HCEC 1CT (cell line): ENCODE measurements around the gene TATDN2.
A peak's percentile ranks its signal among the peaks of the same experiment; 100 is the strongest.
"Not testable (repeated sequence)": the region's sequence is repeated elsewhere in the genome, so short reads cannot be mapped to it uniquely, and the experiment has no call there.

ENCODE experiments used
- DNase-seq: peaks from one replicate; pipeline ENCODE4 v3.0.0-alpha.2; 2017

The TATDN2 gene

GRCh38 chr3:10235551-10235950 is 12.7 kb upstream of the TATDN2 start:
- no peak for DNase-seq

DNA sequence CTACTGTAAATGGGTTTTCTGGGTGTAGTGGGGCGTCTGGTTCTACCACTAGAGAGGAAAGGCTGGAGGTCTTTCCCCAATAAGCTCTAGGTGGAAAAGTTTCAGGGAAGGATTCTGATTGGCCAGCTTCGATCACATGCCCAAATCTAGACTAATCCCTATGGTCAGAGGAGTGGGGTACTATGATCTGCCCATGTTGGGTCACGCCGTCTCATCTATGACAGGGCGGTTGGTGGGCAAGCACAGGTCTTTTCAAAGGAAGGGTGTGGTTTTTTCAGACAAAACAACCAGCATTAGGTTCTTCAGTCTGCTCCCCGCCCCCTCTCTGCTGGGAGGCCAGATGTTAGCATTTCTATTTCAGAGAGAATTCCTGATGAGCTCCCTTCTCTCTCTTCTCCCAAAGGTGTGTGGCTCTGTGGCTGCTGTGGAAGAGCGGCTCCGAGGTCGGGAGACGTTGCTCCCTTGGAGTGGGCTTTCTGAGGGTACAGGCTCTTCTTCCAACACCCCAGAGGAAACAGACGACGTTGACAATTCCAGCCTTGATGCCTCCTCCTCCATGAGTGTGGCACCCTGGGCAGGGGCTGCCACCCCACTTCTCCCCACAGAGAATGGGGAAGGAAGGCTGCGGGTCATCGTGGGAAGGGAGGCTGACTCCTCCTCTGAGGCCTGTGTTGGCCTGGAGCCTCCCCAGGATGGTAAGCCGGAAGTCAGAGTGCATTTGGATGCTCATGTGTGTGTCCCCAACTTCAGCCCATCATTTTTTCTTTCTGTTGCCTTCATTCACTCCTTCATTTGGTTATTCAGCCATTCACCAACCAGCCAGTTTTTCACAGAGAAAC is 9.7 kb upstream of the TATDN2 start:
- DNase-seq, result no peak

DNA sequence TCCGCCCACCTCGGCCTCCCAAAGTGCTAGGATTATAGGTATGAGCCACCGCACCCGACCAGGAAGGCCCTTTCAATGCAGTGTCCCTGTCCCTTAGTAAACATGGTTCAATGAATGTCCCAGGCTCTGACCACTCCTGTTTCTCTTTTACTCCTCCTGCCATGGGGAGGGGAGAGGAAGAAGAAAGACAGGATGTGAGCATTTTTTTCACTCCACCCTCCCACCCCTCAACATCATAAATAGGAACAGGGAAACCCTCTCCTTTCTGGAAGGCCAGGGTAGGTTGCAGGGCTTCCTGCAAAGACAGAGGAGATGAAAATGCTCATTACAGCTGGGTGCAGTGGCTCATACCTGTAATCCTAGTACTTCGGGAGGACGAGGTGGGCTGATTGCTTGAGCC is 7.5 kb upstream of the TATDN2 start:
- DNase-seq, result no peak

- DNase-seq, result no peak
Measured at GRCh38 chr3:10242182-10243065, 5.8 kb upstream of the TATDN2 start.

DNA sequence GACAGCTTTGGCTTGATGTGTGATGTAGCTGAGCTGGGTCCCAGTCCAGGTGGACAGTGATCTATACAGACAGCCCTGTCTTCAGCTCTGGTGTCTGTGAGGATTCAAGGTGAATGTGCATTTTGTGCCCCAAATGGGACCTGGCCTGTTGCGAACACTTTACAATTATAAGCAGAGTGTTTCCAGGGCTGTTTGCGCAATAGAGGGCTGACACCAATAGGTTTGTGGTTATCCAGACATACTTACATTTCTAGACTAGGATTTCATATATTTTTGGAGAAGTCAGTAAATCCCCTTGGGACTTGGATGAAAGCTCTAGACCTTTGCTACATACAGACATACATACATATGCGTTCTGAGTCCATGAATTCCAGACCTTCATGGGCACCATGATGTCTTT is 4.2 kb upstream of the TATDN2 start:
- DNase-seq, result no peak

- no peak for DNase-seq
Measured at GRCh38 chr3:10245081-10245712, 3.1 kb upstream of the TATDN2 start.

DNA sequence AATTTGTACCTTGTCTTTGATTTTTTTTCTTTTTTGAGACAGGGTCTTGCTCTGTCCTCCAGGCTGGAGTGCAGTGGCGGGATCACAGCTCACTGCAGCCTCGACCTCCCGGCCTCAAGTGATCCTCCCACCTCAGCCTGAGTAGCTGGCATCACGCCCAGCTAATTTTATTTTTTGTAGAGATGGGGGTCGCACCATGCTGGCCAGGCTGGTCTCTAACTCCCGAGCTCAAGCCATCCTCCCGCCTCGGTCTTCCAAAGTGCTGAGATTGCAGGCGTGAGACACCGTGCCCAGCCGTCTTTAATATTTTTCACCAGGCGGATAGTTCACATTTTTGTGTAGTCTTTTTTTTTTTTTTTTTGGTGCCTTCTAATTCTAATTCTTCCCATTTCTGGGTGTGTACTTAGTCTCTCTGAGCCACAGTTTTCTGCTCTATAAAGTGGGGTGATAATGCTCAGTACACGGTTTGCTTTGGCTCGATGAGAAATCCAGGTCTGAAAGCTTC is 528 bp upstream of the TATDN2 start:
- DNase-seq, result no peak

DNA sequence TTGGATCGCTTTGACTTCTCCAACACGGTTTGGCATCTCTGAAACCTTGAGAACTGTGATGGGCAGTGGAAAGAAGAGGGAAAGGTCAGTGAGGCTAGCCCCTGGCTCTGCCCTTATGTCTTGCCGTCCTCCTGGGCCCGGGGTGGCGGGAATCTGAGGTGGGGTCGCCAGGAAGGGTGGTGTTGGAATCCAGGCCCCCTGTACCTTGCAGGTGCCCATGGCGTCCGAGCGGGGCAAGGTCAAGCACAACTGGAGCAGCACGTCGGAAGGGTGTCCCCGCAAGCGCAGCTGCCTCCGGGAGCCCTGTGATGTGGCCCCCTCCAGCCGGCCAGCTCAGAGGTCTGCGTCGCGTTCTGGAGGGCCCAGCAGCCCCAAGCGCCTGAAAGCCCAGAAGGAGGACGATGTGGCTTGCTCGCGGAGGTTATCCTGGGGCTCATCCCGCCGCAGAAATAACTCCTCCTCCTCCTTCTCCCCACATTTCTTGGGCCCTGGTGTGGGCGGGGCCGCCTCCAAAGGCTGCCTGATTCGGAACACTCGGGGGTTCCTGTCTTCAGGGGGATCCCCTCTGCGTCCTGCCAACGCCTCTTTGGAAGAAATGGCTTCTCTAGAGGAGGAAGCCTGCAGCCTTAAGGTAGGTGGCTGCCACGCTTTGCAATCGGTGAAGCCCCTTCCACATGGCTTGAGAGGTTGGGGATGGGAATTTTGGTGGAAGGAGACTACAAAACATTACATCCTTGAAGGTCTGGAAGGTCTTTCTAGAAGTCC is 907 bp downstream of the TATDN2 start:
- peak; percentile 41 for DNase-seq

DNA sequence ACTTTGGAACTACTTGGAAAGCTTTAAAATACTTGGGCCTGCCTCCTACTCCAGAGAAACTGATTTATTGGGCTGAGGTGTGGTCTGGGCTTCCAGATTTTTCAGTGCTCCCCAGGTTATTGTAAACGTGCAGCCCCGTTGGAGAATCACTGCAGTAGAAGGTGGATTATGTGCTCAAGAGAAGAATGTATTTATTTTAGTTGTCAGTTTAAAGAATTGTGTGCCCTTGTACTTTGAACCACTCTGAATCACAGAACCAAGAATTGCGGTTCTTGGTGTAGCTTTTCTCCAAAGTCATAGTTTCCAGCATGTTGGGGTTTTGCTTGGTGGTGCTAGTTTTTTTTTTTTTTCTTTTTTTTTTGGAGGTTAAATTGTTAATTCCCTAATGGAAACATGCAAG is 1.6 kb downstream of the TATDN2 start:
- no peak for DNase-seq

- DNase-seq, result no peak
Measured at GRCh38 chr3:10251006-10251405, 2.7 kb downstream of the TATDN2 start.

GRCh38 chr3:10253731-10254130 is 5.5 kb downstream of the TATDN2 start:
- no peak for DNase-seq

DNA sequence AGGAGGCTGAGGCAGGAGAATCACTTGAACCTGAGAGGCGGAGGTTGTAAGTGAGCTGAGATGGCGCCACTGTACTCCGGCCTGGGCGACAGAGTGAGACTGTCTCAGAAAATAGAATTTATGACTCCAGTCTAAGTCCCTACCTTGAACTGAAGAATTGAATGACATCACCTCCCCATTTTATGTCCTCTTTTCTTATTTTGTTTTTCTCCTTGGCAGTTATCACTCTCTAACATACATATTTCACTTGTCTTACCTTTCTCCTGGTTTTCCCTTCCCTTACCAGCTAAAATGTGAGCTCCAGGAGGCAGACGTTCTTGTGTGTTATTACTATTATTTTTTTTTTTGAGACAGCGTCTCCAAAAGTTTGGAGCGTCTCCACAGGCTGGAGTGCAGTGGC is 7.6 kb downstream of the TATDN2 start:
- DNase-seq, result no peak

- DNase-seq, result no peak
Measured at GRCh38 chr3:10259036-10259435, 10.8 kb downstream of the TATDN2 start.

DNA sequence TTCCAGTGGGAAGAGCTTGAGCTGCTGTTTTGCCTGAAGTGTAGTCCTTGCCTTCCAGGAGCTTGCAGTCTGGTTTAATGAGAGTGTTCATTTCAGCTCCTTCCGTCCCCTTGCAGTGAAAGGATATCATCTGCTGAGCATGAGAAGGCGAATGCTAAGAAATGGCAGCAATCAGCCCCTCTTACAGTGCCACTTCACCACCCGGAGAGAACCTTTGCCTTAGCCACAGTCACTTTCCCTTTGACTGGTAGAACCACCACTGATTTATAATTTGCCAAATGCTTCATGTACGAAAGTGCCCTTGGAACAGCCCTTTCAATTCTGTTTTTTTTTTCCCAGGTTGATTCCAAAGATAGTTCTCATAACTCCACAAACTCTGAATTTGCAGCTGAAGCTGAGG is 11.5 kb downstream of the TATDN2 start:
- DNase-seq, result no peak

DNA sequence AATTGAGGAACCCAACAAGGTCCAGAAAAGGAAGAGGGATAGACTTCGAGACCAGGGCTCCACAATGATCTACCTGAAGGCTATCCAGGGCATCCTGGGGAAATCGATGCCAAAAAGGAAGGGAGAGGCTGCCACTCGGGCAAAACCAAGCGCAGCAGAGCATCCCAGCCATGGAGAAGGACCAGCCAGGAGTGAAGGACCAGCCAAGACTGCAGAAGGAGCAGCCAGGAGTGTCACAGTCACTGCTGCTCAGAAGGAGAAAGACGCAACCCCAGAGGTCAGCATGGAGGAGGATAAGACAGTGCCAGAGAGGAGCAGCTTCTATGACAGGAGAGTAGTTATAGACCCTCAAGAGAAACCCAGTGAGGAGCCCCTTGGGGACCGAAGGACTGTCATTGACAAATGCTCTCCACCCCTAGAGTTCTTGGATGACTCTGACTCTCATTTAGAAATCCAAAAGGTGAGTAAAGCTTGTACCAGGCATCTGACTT is 12.0 kb downstream of the TATDN2 start:
- no peak for DNase-seq

- DNase-seq, result no peak
Measured at GRCh38 chr3:10262027-10262426, 13.8 kb downstream of the TATDN2 start.

GRCh38 chr3:10263646-10264363 is 15.5 kb downstream of the TATDN2 start:
- DNase-seq, result peak; percentile 23

DNA sequence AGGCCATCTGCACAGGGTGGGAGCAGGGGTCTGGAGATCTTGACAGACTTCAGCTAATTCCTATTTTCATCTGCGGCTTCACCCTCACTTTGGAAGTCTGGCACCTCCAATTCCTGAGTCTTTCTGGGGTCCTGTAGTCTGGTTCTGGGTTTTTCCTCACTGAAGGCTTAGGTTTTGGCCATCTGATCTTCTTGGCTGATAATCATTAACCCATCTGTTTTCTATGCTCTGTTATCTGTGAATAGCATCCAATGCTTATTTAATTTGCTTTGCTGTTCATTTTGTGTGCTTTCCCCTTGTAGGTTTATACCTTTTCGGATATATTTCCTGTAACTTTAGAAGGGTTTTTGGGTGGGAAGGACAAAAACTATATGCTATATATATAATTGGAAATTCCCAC is 17.6 kb downstream of the TATDN2 start:
- DNase-seq, result no peak

GRCh38 chr3:10266936-10267335 is 18.7 kb downstream of the TATDN2 start:
- not testable (repeated sequence) for DNase-seq

DNA sequence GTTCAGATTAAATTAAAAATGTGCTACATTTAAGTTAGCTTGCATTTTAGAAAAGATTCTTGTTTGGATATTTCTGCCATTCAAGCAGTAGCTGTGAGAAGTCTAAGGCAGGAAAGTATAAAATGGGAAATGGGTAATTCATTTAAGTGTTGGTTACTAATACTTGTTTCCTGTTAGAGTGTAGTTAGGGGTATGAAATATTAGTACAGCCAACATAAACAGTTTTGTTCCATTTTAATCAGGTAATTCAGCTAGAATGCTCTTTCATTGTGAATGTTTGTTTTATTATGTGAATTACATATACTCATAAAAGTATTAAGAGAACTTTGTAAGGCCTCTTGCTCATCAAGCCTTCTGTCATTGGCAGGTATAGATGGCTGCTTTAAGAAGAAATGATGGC is 19.9 kb downstream of the TATDN2 start:
- DNase-seq, result no peak

- DNase-seq, result no peak
Measured at GRCh38 chr3:10268930-10269329, 20.7 kb downstream of the TATDN2 start.

DNA sequence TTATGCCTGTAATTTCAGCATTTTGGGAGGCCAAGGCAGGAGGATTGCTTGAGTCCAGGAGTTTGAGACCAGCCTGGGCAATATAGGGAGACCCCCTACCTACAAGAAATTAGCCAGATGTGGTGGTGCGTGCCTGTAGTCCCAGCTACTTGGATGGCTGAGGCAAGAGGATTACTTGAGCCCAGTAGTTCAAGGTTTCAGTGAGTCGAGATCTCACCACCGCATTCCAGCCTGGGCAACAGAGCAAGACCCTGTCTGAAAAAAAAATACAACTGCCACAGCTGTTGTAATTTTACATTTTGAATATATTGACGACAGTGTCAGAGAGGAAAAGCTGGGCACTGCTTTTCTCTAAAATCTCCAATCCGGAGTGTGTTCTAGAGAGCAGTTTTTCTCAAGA is 21.2 kb downstream of the TATDN2 start:
- no peak for DNase-seq
